NCI-H2107 treated with DMSO at 0.1 percent for 48 hours (cell line): ENCODE measurements around the gene DAP3.
"Not testable (repeated sequence)": the region's sequence is repeated elsewhere in the genome, so short reads cannot be mapped to it uniquely, and the experiment has no call there.

Experiments
- DNase-seq: peaks from one replicate; lab custom pipeline; 2025; ENCODE audit not compliant: unreplicated experiment; lab: John Stamatoyannopoulos, UW

The DAP3 gene

GRCh38 chr1:155689081-155689607, at the start of gene DAP3:
Gene DAP3 (plus strand): TSS chr1:155689091. CDS start chr1:155709780, 20,689 bp downstream.
- peak; percentile 33 for DNase-seq

GRCh38 chr1:155640367-155640766, 48.5 kb upstream of the DAP3 start:
- no peak for DNase-seq

GRCh38 chr1:155642559-155643180, 46.2 kb upstream of the DAP3 start:
- not testable (repeated sequence) for DNase-seq

GRCh38 chr1:155643230-155643629, 45.7 kb upstream of the DAP3 start:
- DNase-seq: no peak

GRCh38 chr1:155645034-155645598, 43.8 kb upstream of the DAP3 start:
- no peak for DNase-seq

GRCh38 chr1:155645648-155646047, 43.2 kb upstream of the DAP3 start:
- no peak for DNase-seq

GRCh38 chr1:155646307-155646706, 42.6 kb upstream of the DAP3 start:
- DNase-seq: no peak

- DNase-seq: peak; percentile 87
These were observed 40.4 kb upstream of the DAP3 start for GRCh38 chr1:155648207-155649147.

GRCh38 chr1:155649676-155650075, 39.2 kb upstream of the DAP3 start:
- DNase-seq: no peak

- no peak for DNase-seq
These were observed 38.6 kb upstream of the DAP3 start for GRCh38 chr1:155650231-155650757.

GRCh38 chr1:155651861-155652661, 36.8 kb upstream of the DAP3 start:
- DNase-seq: peak; percentile 54

GRCh38 chr1:155652951-155653350, 35.9 kb upstream of the DAP3 start:
- DNase-seq: no peak

- DNase-seq: no peak
These were observed 31.4 kb upstream of the DAP3 start for GRCh38 chr1:155657463-155657862.

GRCh38 chr1:155661239-155661638, 27.7 kb upstream of the DAP3 start:
- not testable (repeated sequence) for DNase-seq

GRCh38 chr1:155669233-155670162, 19.4 kb upstream of the DAP3 start:
- no peak for DNase-seq

- no peak for DNase-seq
These were observed 17.1 kb upstream of the DAP3 start for GRCh38 chr1:155671750-155672149.

- DNase-seq: no peak
These were observed 15.9 kb upstream of the DAP3 start for GRCh38 chr1:155673003-155673402.

- DNase-seq: no peak
These were observed 10.9 kb upstream of the DAP3 start for GRCh38 chr1:155678027-155678426.

GRCh38 chr1:155678992-155679391, 9.9 kb upstream of the DAP3 start:
- DNase-seq: not testable (repeated sequence)
